GM18526 (cell line): ENCODE measurements around the gene SHC2.

ENCODE experiments used
- POLR2A ChIP-seq: IDR thresholded peaks from 3 replicates; pipeline ENCODE4 v1.6.1; 2011; ENCODE audit not compliant: insufficient read length; ENCODE audit errors: extremely low read depth

SHC2 gene

GRCh38 chr19:383922-384798 lies 76.7 kb downstream of the SHC2 start:
- TF ChIP-seq POLR2A, result no peak

- no peak for TF ChIP-seq POLR2A
Observed at GRCh38 chr19:383040-383439, 77.8 kb downstream of the SHC2 start.

GRCh38 chr19:379796-380195 lies 81.0 kb downstream of the SHC2 start:
- no peak for TF ChIP-seq POLR2A

DNA sequence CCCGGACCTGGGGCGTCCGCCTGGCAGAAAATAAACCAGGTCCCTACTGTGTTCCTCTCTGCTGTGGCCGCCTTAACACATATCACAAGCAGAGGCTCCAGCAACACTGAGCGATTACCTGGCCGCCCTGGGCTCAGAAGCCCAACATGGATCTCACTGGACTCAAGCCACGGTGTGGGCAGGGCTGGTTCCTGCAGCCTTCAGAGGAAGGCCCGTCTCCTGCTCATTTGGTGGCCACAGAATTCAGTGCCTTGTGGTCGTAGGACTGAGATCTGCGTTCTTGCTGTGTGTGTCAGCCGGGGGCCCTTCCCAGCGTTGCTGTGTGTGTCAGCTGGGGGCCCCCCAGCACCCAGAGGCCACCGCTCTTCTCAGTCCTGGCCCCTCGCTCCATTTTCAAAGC lies 82.1 kb downstream of the SHC2 start:
- TF ChIP-seq POLR2A, result no peak

GRCh38 chr19:377801-378581 lies 82.8 kb downstream of the SHC2 start:
- no peak for TF ChIP-seq POLR2A

DNA sequence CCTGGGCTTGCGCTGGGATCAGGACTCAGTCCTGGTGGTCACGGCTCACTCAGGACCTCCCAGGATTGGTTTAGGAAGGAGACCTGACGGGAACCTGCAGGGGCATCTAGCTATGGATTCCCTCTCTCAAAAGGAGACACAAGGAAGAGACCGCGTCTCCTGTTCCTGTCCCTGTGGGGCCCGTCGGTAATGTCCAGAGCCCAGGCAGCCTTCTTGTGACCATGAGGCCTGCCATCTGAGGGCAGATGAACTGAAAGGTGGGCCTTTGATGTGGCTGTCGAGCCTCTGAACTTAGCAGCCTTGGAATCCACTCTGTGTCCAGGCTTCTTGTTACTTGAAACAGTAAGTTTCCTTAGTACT lies 84.7 kb downstream of the SHC2 start:
- no peak for TF ChIP-seq POLR2A

- no peak for TF ChIP-seq POLR2A
Observed at GRCh38 chr19:375395-376110, 85.3 kb downstream of the SHC2 start.

DNA sequence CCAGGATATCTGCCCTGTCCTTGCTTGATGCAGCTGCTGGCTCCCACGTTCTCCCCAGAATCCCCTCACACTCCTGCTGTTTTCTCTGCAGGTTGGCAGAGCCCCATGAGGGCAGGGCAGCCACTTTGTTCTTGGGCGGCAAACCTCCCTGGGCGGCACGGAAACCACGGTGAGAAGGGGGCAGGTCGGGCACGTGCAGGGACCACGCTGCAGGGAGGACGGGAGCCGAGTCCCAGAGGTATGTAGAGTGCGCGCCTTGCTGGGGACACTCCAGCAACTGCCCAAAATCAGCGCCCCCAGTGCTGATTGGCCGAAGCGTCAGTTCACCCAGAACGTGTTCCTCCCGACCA lies 86.0 kb downstream of the SHC2 start:
- TF ChIP-seq POLR2A, result no peak

GRCh38 chr19:374183-374885 lies 86.5 kb downstream of the SHC2 start:
- no peak for TF ChIP-seq POLR2A

DNA sequence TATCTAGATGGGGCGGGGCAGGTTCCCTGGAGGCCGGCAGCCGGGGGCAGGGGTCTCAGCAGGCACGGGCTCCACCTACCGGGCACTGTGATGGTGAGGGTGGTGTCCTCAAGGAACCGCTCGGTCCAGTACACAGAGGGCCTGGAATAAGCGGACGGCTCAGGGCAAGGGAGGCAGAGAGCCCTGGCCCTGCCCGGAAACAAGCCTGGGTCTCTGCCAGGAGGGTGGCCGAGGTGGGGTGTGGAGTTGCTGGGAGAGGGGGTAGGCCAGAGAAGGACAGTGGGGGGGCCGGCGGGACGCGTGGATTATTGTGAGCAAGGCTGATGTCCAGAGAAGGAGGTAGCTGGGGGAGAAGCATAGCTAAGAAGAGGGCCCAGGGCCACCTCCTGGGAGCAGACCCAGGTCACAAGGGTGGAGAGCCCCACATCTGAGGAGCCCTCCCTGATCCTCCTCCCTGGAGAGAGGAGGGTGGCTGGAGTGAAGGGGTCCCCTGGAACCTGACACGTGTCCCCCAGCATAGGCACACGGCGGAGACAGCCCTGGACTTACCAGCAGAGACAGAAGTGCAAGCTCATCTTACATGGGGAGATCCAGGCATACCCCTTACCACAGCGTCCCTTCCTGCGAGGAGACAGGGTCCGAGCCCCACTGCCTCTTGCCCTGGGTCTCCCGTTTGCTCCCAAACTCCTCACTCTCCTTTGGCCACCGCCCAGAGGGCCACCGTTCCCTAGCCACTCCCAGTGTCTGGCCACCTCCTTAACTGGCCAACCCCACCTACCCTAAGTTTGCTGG lies 87.2 kb downstream of the SHC2 start:
- TF ChIP-seq POLR2A, result no peak

GRCh38 chr19:372306-372890 lies 88.4 kb downstream of the SHC2 start:
- no peak for TF ChIP-seq POLR2A

- no peak for TF ChIP-seq POLR2A
Observed at GRCh38 chr19:371501-372168, 89.2 kb downstream of the SHC2 start.

- no peak for TF ChIP-seq POLR2A
Observed at GRCh38 chr19:370641-371330, 90.0 kb downstream of the SHC2 start.
